HEK293 (cell line): ENCODE results near the gene C17orf113.
A peak's percentile ranks its signal among the peaks of the same experiment; 100 is the strongest.

ENCODE experiments used
- CTCF ChIA-PET: fragments of 350-600 bp; formaldehyde crosslinking; extraction: SDS; loops from one replicate; lab custom pipeline; 2021; ENCODE audit warnings: antibody characterized with exemption; lab: Yijun Ruan, JAX
- POLR2A ChIA-PET: fragments of 300-600 bp; formaldehyde crosslinking; extraction: SDS; loops from one replicate; lab custom pipeline; 2020; ENCODE audit warnings: antibody characterized with exemption, inconsistent platforms; lab: Yijun Ruan, JAX
- H3K27ac ChIP-seq: fragments of 200-500 bp; sonication (Bioruptor generic); 2 replicates; pipeline ENCODE4 v1.5.1; 2014; ENCODE audit warnings: low read depth, low read length, control low read depth, inconsistent platforms; ENCODE audit errors: extremely low read depth
- H3K36me3 ChIP-seq, 2 experiments: fragments of 200-500 bp in 1 of 2; sonication (Bioruptor generic) in 1 of 2; 1 replicate in 1 of 2; 2 replicates in 1 of 2; pipeline ENCODE4 v1.5.1; 2014 to 2017; ENCODE audit warnings: inconsistent platforms in 2 of 2, low read length in 2 of 2; ENCODE audit not compliant: control insufficient read depth in 2 of 2, insufficient read depth in 1 of 2
- H3K4me1 ChIP-seq: fragments of 200-500 bp; sonication (Bioruptor generic); 2 replicates; pipeline ENCODE4 v1.5.1; 2014; ENCODE audit warnings: mild to moderate bottlenecking, low read length, inconsistent platforms; ENCODE audit not compliant: control insufficient read depth, insufficient read depth
- H3K4me3 ChIP-seq: 2 replicates; pipeline ENCODE4 v1.5.1; 2011; ENCODE audit warnings: low read depth, mild to moderate bottlenecking, control low read depth, low read length, moderate library complexity
- H3K9me3 ChIP-seq: fragments of 200-500 bp; sonication (Bioruptor generic); 2 replicates; pipeline ENCODE4 v1.5.1; 2014; ENCODE audit warnings: low read depth, low read length, inconsistent platforms; ENCODE audit not compliant: control insufficient read depth, insufficient read depth
- AEBP2 ChIP-seq: fragments of 450-650 bp; formaldehyde crosslinking; IDR thresholded peaks from 2 replicates; pipeline ENCODE4 v1.5.1; 2016; ENCODE audit warnings: missing biosample characterization, missing genetic modification characterization, borderline replicate concordance
- ATF2 ChIP-seq: fragments of 450-650 bp; formaldehyde crosslinking; IDR thresholded peaks from 2 replicates; pipeline ENCODE4 v1.5.1; 2016; ENCODE audit warnings: missing biosample characterization, missing genetic modification characterization, low read depth
- BCL11B ChIP-seq: fragments of 450-650 bp; formaldehyde crosslinking; IDR thresholded peaks from 2 replicates; pipeline ENCODE4 v1.5.1; 2016; ENCODE audit warnings: low read depth, missing biosample characterization, missing genetic modification characterization
- CTCF ChIP-seq: fragments of 450-650 bp; formaldehyde crosslinking; IDR thresholded peaks from 2 replicates; pipeline ENCODE4 v1.5.1; 2016; ENCODE audit warnings: missing biosample characterization, missing genetic modification characterization
- GLIS1 ChIP-seq: fragments of 450-650 bp; formaldehyde crosslinking; IDR thresholded peaks from 2 replicates; pipeline ENCODE4 v1.5.1; 2016; ENCODE audit warnings: missing biosample characterization, missing genetic modification characterization
- GLIS2 ChIP-seq: fragments of 450-650 bp; formaldehyde crosslinking; IDR thresholded peaks from 2 replicates; pipeline ENCODE4 v1.5.1; 2016; ENCODE audit warnings: missing biosample characterization, missing genetic modification characterization
- KLF1 ChIP-seq: fragments of 450-650 bp; formaldehyde crosslinking; IDR thresholded peaks from 2 replicates; pipeline ENCODE4 v1.5.1; 2016; ENCODE audit warnings: missing biosample characterization, missing genetic modification characterization
- KLF17 ChIP-seq: fragments of 450-650 bp; formaldehyde crosslinking; IDR thresholded peaks from 2 replicates; pipeline ENCODE4 v1.5.1; 2016; ENCODE audit warnings: missing biosample characterization, missing genetic modification characterization
- SCRT2 ChIP-seq: fragments of 450-650 bp; formaldehyde crosslinking; IDR thresholded peaks from 2 replicates; pipeline ENCODE4 v1.5.1; 2016; ENCODE audit warnings: missing biosample characterization, missing genetic modification characterization
- SP3 ChIP-seq: fragments of 450-650 bp; formaldehyde crosslinking; IDR thresholded peaks from 2 replicates; pipeline ENCODE4 v1.5.1; 2016; ENCODE audit warnings: missing biosample characterization, missing genetic modification characterization
- ZBTB17 ChIP-seq: fragments of 450-650 bp; formaldehyde crosslinking; IDR thresholded peaks from 2 replicates; pipeline ENCODE4 v1.5.1; 2016; ENCODE audit warnings: missing biosample characterization, missing genetic modification characterization
- ZBTB20 ChIP-seq: fragments of 450-650 bp; formaldehyde crosslinking; IDR thresholded peaks from 2 replicates; pipeline ENCODE4 v1.5.1; 2016; ENCODE audit warnings: missing biosample characterization, missing genetic modification characterization
- ZBTB8A ChIP-seq: fragments of 450-650 bp; formaldehyde crosslinking; IDR thresholded peaks from 2 replicates; pipeline ENCODE4 v1.5.1; 2016; ENCODE audit warnings: missing biosample characterization, missing genetic modification characterization
- ZFP37 ChIP-seq: fragments of 450-650 bp; formaldehyde crosslinking; IDR thresholded peaks from 2 replicates; pipeline ENCODE4 v1.5.1; 2016; ENCODE audit warnings: missing biosample characterization, missing genetic modification characterization
- ZNF114 ChIP-seq: fragments of 450-650 bp; formaldehyde crosslinking; IDR thresholded peaks from 2 replicates; pipeline ENCODE4 v1.5.0; 2017; ENCODE audit warnings: missing biosample characterization, missing genetic modification characterization
- ZNF121 ChIP-seq: fragments of 450-650 bp; formaldehyde crosslinking; IDR thresholded peaks from 2 replicates; pipeline ENCODE4 v1.5.1; 2016; ENCODE audit warnings: missing biosample characterization, missing genetic modification characterization
- ZNF132 ChIP-seq: fragments of 450-650 bp; formaldehyde crosslinking; IDR thresholded peaks from 2 replicates; pipeline ENCODE4 v1.5.1; 2017; ENCODE audit warnings: missing biosample characterization, missing genetic modification characterization, borderline replicate concordance
- ZNF2 ChIP-seq: fragments of 450-650 bp; formaldehyde crosslinking; IDR thresholded peaks from 2 replicates; pipeline ENCODE4 v1.5.1; 2016; ENCODE audit warnings: missing biosample characterization, missing genetic modification characterization
- ZNF24 ChIP-seq: fragments of 450-650 bp; formaldehyde crosslinking; IDR thresholded peaks from 2 replicates; pipeline ENCODE4 v1.5.1; 2016; ENCODE audit warnings: missing biosample characterization, missing genetic modification characterization
- ZNF341 ChIP-seq: fragments of 450-650 bp; formaldehyde crosslinking; IDR thresholded peaks from 2 replicates; pipeline ENCODE4; 2016; ENCODE audit warnings: low read depth, missing biosample characterization, missing genetic modification characterization
- ZNF37A ChIP-seq: fragments of 450-650 bp; IDR thresholded peaks from 2 replicates; pipeline ENCODE4 v1.5.1; 2018; ENCODE audit warnings: missing biosample characterization, missing genetic modification characterization
- ZNF488 ChIP-seq: fragments of 450-650 bp; formaldehyde crosslinking; IDR thresholded peaks from 2 replicates; pipeline ENCODE4 v1.5.1; 2016; ENCODE audit warnings: missing biosample characterization, missing genetic modification characterization
- ZNF514 ChIP-seq: fragments of 450-650 bp; formaldehyde crosslinking; IDR thresholded peaks from 2 replicates; pipeline ENCODE4 v1.5.1; 2016; ENCODE audit warnings: missing biosample characterization, missing genetic modification characterization
- ZNF530 ChIP-seq: fragments of 450-650 bp; formaldehyde crosslinking; IDR thresholded peaks from 2 replicates; pipeline ENCODE4 v1.5.1; 2016; ENCODE audit warnings: low read depth, missing biosample characterization, missing genetic modification characterization
- ZNF600 ChIP-seq: fragments of 450-650 bp; formaldehyde crosslinking; IDR thresholded peaks from 2 replicates; pipeline ENCODE4 v1.5.1; 2016; ENCODE audit warnings: missing biosample characterization, missing genetic modification characterization
- ZNF654 ChIP-seq: fragments of 450-650 bp; formaldehyde crosslinking; IDR thresholded peaks from 2 replicates; pipeline ENCODE4 v1.5.1; 2016; ENCODE audit warnings: low read depth, missing biosample characterization, missing genetic modification characterization
- ZNF660 ChIP-seq: fragments of 450-650 bp; IDR thresholded peaks from 2 replicates; pipeline ENCODE4 v1.5.1; 2018; ENCODE audit warnings: missing biosample characterization, mild to moderate bottlenecking, missing genetic modification characterization
- ZSCAN30 ChIP-seq: fragments of 450-650 bp; IDR thresholded peaks from 2 replicates; pipeline ENCODE4 v1.5.1; 2018; ENCODE audit warnings: missing biosample characterization, mild to moderate bottlenecking, missing genetic modification characterization, moderate library complexity
- ZSCAN4 ChIP-seq: fragments of 450-650 bp; formaldehyde crosslinking; IDR thresholded peaks from 2 replicates; pipeline ENCODE4 v1.5.1; 2017; ENCODE audit warnings: missing biosample characterization, missing genetic modification characterization
- ZSCAN5A ChIP-seq: fragments of 450-650 bp; formaldehyde crosslinking; IDR thresholded peaks from 2 replicates; pipeline ENCODE4 v1.5.1; 2016; ENCODE audit warnings: missing biosample characterization, missing genetic modification characterization

Gene C17orf113

GRCh38 chr17:42067371-42068091, 17.1 kb upstream of the C17orf113 start:
- no peaks in the 10 kb centered on the region for H3K4me1 ChIP-seq
- no peak overlapping the region for H3K27ac ChIP-seq
- ChIA-PET CTCF (interaction anchor here (0.6 to 5.3 kb wide), 43 partner anchors 8 to 1821 kb away, joined by 3 to 132 read pairs (median 5); partner anchors contain the start of genes DHX58, DNAJC7, KAT2A and NKIRAS2), POLR2A (interaction anchor here (0.6 to 0.8 kb wide), 2 partner anchors 34 to 563 kb away, joined by 4 to 5 read pairs; no protein-coding TSS in a partner anchor)
- H3K4me3 ChIP-seq: no peak overlapping the region
- no peaks in the 10 kb centered on the region for H3K9me3 ChIP-seq
- no peaks in the 10 kb centered on the region for H3K36me3 ChIP-seq
- TF ChIP-seq ZNF2: peak; percentile 80
- TF ChIP-seq GLIS2 (tag by site-specific recombination): peak; percentile 56
- no peak for TF ChIP-seq ZNF660 (tag by site-specific recombination)
- peak; percentile 75 for TF ChIP-seq ZNF600
- no peak for TF ChIP-seq ZBTB20
- no peak for TF ChIP-seq KLF17 (tag by site-specific recombination)
- TF ChIP-seq ZSCAN5A (tag by site-specific recombination): no peak
- no peak; the same call in 1 of the 2 replicates for TF ChIP-seq ZSCAN30
- TF ChIP-seq BCL11B (tag by site-specific recombination): no peak
- peak; percentile 46 for TF ChIP-seq GLIS1
- peak; percentile 35 for TF ChIP-seq ZNF654 (tag by site-specific recombination)
- TF ChIP-seq ZNF24: no peak
- TF ChIP-seq ZFP37 (tag by site-specific recombination): no peak
- no peak for TF ChIP-seq ATF2
- peak; percentile 27; the same call in 1 of the 2 replicates for TF ChIP-seq ZBTB8A (tag by site-specific recombination)
- peak; percentile 97 for TF ChIP-seq KLF1 (tag by site-specific recombination)
- no peak for TF ChIP-seq ZSCAN4 (tag by site-specific recombination)
- peak; percentile 46; the same call in 1 of the 2 replicates for TF ChIP-seq ZNF341 (tag by site-specific recombination)
- TF ChIP-seq ZNF121 (tag by site-specific recombination): no peak
- no peak for TF ChIP-seq AEBP2
- TF ChIP-seq SP3 (tag by site-specific recombination): no peak
- TF ChIP-seq ZNF488 (tag by site-specific recombination): no peak
- no peak for TF ChIP-seq ZNF37A (tag by site-specific recombination)
- TF ChIP-seq ZNF514 (tag by site-specific recombination): no peak
- TF ChIP-seq SCRT2 (tag by site-specific recombination): no peak
- no peak for TF ChIP-seq ZNF530 (tag by site-specific recombination)
- TF ChIP-seq ZNF114 (tag by site-specific recombination): no peak
- TF ChIP-seq ZNF132 (tag by site-specific recombination): no peak
- peak; percentile 99 for TF ChIP-seq CTCF (tag by site-specific recombination)
- TF ChIP-seq ZBTB17: 0 out of 2 replicates have a peak, but pooled peaks have one; percentile 44
